HEK293 (cell line): ENCODE results near the gene GNG14.

Experiments
- CTCF ChIA-PET: fragments of 350-600 bp; formaldehyde crosslinking; extraction: SDS; loops from one replicate; lab custom pipeline; 2021; ENCODE audit warnings: antibody characterized with exemption; lab: Yijun Ruan, JAX
- POLR2A ChIA-PET: fragments of 300-600 bp; formaldehyde crosslinking; extraction: SDS; loops from one replicate; lab custom pipeline; 2020; ENCODE audit warnings: antibody characterized with exemption, inconsistent platforms; lab: Yijun Ruan, JAX
- H3K27ac ChIP-seq: fragments of 200-500 bp; sonication (Bioruptor generic); 2 replicates; pipeline ENCODE4 v1.5.1; 2014; ENCODE audit warnings: low read depth, low read length, control low read depth, inconsistent platforms; ENCODE audit errors: extremely low read depth
- H3K36me3 ChIP-seq, 2 experiments: fragments of 200-500 bp in 1 of 2; sonication (Bioruptor generic) in 1 of 2; 1 replicate in 1 of 2; 2 replicates in 1 of 2; pipeline ENCODE4 v1.5.1; 2014 to 2017; ENCODE audit warnings: inconsistent platforms in 2 of 2, low read length in 2 of 2; ENCODE audit not compliant: control insufficient read depth in 2 of 2, insufficient read depth in 1 of 2
- H3K4me1 ChIP-seq: fragments of 200-500 bp; sonication (Bioruptor generic); 2 replicates; pipeline ENCODE4 v1.5.1; 2014; ENCODE audit warnings: mild to moderate bottlenecking, low read length, inconsistent platforms; ENCODE audit not compliant: control insufficient read depth, insufficient read depth
- H3K4me3 ChIP-seq: 2 replicates; pipeline ENCODE4 v1.5.1; 2011; ENCODE audit warnings: low read depth, mild to moderate bottlenecking, control low read depth, low read length, moderate library complexity
- H3K9me3 ChIP-seq: fragments of 200-500 bp; sonication (Bioruptor generic); 2 replicates; pipeline ENCODE4 v1.5.1; 2014; ENCODE audit warnings: low read depth, low read length, inconsistent platforms; ENCODE audit not compliant: control insufficient read depth, insufficient read depth
- HIC1 ChIP-seq: fragments of 450-650 bp; formaldehyde crosslinking; IDR thresholded peaks from 2 replicates; pipeline ENCODE4 v1.5.1; 2016; ENCODE audit warnings: missing biosample characterization, missing genetic modification characterization
- KLF8 ChIP-seq: fragments of 450-650 bp; formaldehyde crosslinking; IDR thresholded peaks from 2 replicates; pipeline ENCODE4 v1.5.1; 2016; ENCODE audit warnings: missing biosample characterization, missing genetic modification characterization
- KLF9 ChIP-seq: fragments of 450-650 bp; formaldehyde crosslinking; IDR thresholded peaks from 2 replicates; pipeline ENCODE4 v1.5.1; 2016; ENCODE audit warnings: missing biosample characterization, missing genetic modification characterization, low read depth
- PBX3 ChIP-seq: sonication (generic); formaldehyde crosslinking; IDR thresholded peaks from 2 replicates; pipeline ENCODE4 v1.8.1; 2022; ENCODE audit warnings: mild to moderate bottlenecking, moderate library complexity, missing genetic modification reagents
- SCRT2 ChIP-seq: fragments of 450-650 bp; formaldehyde crosslinking; IDR thresholded peaks from 2 replicates; pipeline ENCODE4 v1.5.1; 2016; ENCODE audit warnings: missing biosample characterization, missing genetic modification characterization
- TRIM28 ChIP-seq: IDR thresholded peaks from 2 replicates; pipeline ENCODE4 v1.6.1; 2011; ENCODE audit warnings: low read length, control low read depth, borderline replicate concordance
- ZBTB21 ChIP-seq: fragments of 450-650 bp; formaldehyde crosslinking; IDR thresholded peaks from 2 replicates; pipeline ENCODE4 v1.5.1; 2017; ENCODE audit warnings: missing biosample characterization, missing genetic modification characterization
- ZBTB48 ChIP-seq: fragments of 450-650 bp; formaldehyde crosslinking; IDR thresholded peaks from 2 replicates; pipeline ENCODE4 v1.5.1; 2016; ENCODE audit warnings: missing biosample characterization, missing genetic modification characterization
- ZBTB6 ChIP-seq: fragments of 450-650 bp; formaldehyde crosslinking; IDR thresholded peaks from 2 replicates; pipeline ENCODE4 v1.5.1; 2017; ENCODE audit warnings: missing biosample characterization, missing genetic modification characterization
- ZNF140 ChIP-seq: fragments of 450-650 bp; formaldehyde crosslinking; IDR thresholded peaks from 2 replicates; pipeline ENCODE4 v1.5.1; 2016; ENCODE audit warnings: missing biosample characterization, missing genetic modification characterization
- ZNF146 ChIP-seq: fragments of 450-650 bp; formaldehyde crosslinking; IDR thresholded peaks from 2 replicates; pipeline ENCODE4 v1.5.1; 2016; ENCODE audit warnings: missing biosample characterization, missing genetic modification characterization
- ZNF174 ChIP-seq: fragments of 450-650 bp; formaldehyde crosslinking; IDR thresholded peaks from 2 replicates; pipeline ENCODE4 v1.5.0; 2017; ENCODE audit warnings: missing biosample characterization, mild to moderate bottlenecking, missing genetic modification characterization
- ZNF18 ChIP-seq: fragments of 450-650 bp; formaldehyde crosslinking; IDR thresholded peaks from 2 replicates; pipeline ENCODE4 v1.5.1; 2016; ENCODE audit warnings: missing biosample characterization, missing genetic modification characterization
- ZNF266 ChIP-seq: fragments of 450-650 bp; formaldehyde crosslinking; IDR thresholded peaks from 2 replicates; pipeline ENCODE4 v1.5.1; 2016; ENCODE audit warnings: missing biosample characterization, missing genetic modification characterization, low read depth
- ZNF391 ChIP-seq: fragments of 450-650 bp; formaldehyde crosslinking; IDR thresholded peaks from 2 replicates; pipeline ENCODE4 v1.5.1; 2016; ENCODE audit warnings: low read depth, missing biosample characterization, missing genetic modification characterization, borderline replicate concordance
- ZNF416 ChIP-seq: fragments of 450-650 bp; formaldehyde crosslinking; IDR thresholded peaks from 2 replicates; pipeline ENCODE4 v1.5.1; 2016; ENCODE audit warnings: missing biosample characterization, missing genetic modification characterization
- ZNF473 ChIP-seq: fragments of 450-650 bp; formaldehyde crosslinking; IDR thresholded peaks from 2 replicates; pipeline ENCODE4 v1.5.1; 2017; ENCODE audit warnings: missing biosample characterization, missing genetic modification characterization
- ZNF521 ChIP-seq: fragments of 450-650 bp; formaldehyde crosslinking; IDR thresholded peaks from 2 replicates; pipeline ENCODE4 v1.5.1; 2017; ENCODE audit warnings: missing biosample characterization, mild to moderate bottlenecking, missing genetic modification characterization
- ZNF530 ChIP-seq: fragments of 450-650 bp; formaldehyde crosslinking; IDR thresholded peaks from 2 replicates; pipeline ENCODE4 v1.5.1; 2016; ENCODE audit warnings: low read depth, missing biosample characterization, missing genetic modification characterization
- ZNF558 ChIP-seq: fragments of 450-650 bp; formaldehyde crosslinking; IDR thresholded peaks from 2 replicates; pipeline ENCODE4 v1.5.1; 2016; ENCODE audit warnings: missing biosample characterization, missing genetic modification characterization
- ZNF610 ChIP-seq: fragments of 450-650 bp; formaldehyde crosslinking; IDR thresholded peaks from 2 replicates; pipeline ENCODE4 v1.5.1; 2016; ENCODE audit warnings: missing biosample characterization, missing genetic modification characterization, borderline replicate concordance
- ZNF76 ChIP-seq: fragments of 450-650 bp; formaldehyde crosslinking; IDR thresholded peaks from 2 replicates; pipeline ENCODE4; 2016; ENCODE audit warnings: low read depth, missing biosample characterization, missing genetic modification characterization, borderline replicate concordance
- ZNF791 ChIP-seq: fragments of 450-650 bp; formaldehyde crosslinking; IDR thresholded peaks from 2 replicates; pipeline ENCODE4 v1.5.1; 2016; ENCODE audit warnings: missing biosample characterization, missing genetic modification characterization

GNG14 gene

GRCh38 chr19:12695096-12695495 is 7.3 kb downstream of the GNG14 start:
- H3K4me1 ChIP-seq, result no peaks in the 10 kb centered on the region
- no peaks in the 10 kb centered on the region for H3K9me3 ChIP-seq
- POLR2A ChIA-PET, result interaction anchor here (2.1 kb wide), 1 partner anchor 11 kb away, joined by 6 read pairs; no protein-coding TSS in a partner anchor
- TF ChIP-seq PBX3 (CRISPR knock-in tag) (no peak), ZNF146 (tag by site-specific recombination) (no peak), ZNF391 (no peak), ZNF610 (tag by site-specific recombination) (no peak), ZNF558 (tag by site-specific recombination) (no peak), ZBTB21 (tag by site-specific recombination) (no peak)
- no peak overlapping the region for H3K27ac ChIP-seq
- CTCF ChIA-PET, result interaction anchor here (0.5 to 0.6 kb wide), 2 partner anchors 111 to 189 kb away, joined by 3 to 5 read pairs; partner anchors contain the start of gene RNASEH2A
- peaks cover 12 to 39% of the 10 kb centered on the region in 2 experiments for H3K36me3 ChIP-seq
- no peak overlapping the region for H3K4me3 ChIP-seq

- Histone ChIP-seq H3K4me3 (peak overlapping the region; percentile 84), H3K27ac (no peak overlapping the region), H3K9me3 (no peaks in the 10 kb centered on the region), H3K36me3 (peaks cover 12 to 43% of the 10 kb centered on the region in 2 experiments), H3K4me1 (no peaks in the 10 kb centered on the region)
- POLR2A ChIA-PET, result interaction anchor here (2.1 to 2.7 kb wide), 2 partner anchors 11 to 27 kb away, joined by 6 to 19 read pairs; partner anchors contain the start of gene TNPO2
- peak; percentile 75 for TF ChIP-seq SCRT2 (tag by site-specific recombination)
- TF ChIP-seq KLF8 (tag by site-specific recombination), result no peak
- TF ChIP-seq, all 188 proteins: peak for 1
- CTCF ChIA-PET, result interaction anchor here (0.5 to 0.8 kb wide), 3 partner anchors 81 to 189 kb away, joined by 3 to 5 read pairs (median 3); partner anchors contain the start of gene RNASEH2A
Observed at GRCh38 chr19:12695514-12695913, 7.7 kb downstream of the GNG14 start.

GRCh38 chr19:12695997-12696365 is 8.2 kb downstream of the GNG14 start:
- Histone ChIP-seq H3K4me3 (peak overlapping the region; percentile 84), H3K4me1 (no peaks in the 10 kb centered on the region), H3K27ac (no peak overlapping the region; the same call in 1 of the 2 replicates)
- POLR2A ChIA-PET, result interaction anchor here (0.7 to 2.7 kb wide), 10 partner anchors 10 to 195 kb away, joined by 3 to 19 read pairs (median 4); partner anchors contain the start of genes DHPS, GCDH, GET3 and MAN2B1
- TF ChIP-seq ZBTB6 (tag by site-specific recombination) (no peak), ZNF76 (tag by site-specific recombination) (no peak), TRIM28 (no peak), HIC1 (tag by site-specific recombination) (no peak), ZNF266 (no peak), ZNF416 (tag by site-specific recombination) (no peak), KLF9 (no peak), ZNF140 (tag by site-specific recombination) (no peak), ZNF791 (tag by site-specific recombination) (no peak), ZBTB48 (tag by site-specific recombination) (no peak), ZNF521 (tag by site-specific recombination) (no peak), ZNF473 (tag by site-specific recombination) (no peak), ZNF18 (tag by site-specific recombination) (no peak), ZNF530 (no peak), ZNF174 (tag by site-specific recombination) (no peak)
- TF ChIP-seq, all 188 proteins: peak for 0
- Histone ChIP-seq H3K36me3 (peaks cover 12 to 46% of the 10 kb centered on the region in 2 experiments), H3K9me3 (no peaks in the 10 kb centered on the region)
- CTCF ChIA-PET, result interaction anchor here (0.6 to 1.9 kb wide), 4 partner anchors 61 to 110 kb away, joined by 3 to 4 read pairs (median 4); partner anchors contain the start of gene RNASEH2A
